ENCODE data around the gene OR2L8.

GRCh38 chr1:247948558-247948957, at the start of gene OR2L8:
- TF ChIP-seq CTCF (IDR thresholded peaks at IDR 0.05; ENCODE audit: low read depth, low read length, poor library complexity, severe bottlenecking) (no peak), EZH2phosphoT487 (IDR thresholded peaks at IDR 0.05; ENCODE audit: borderline replicate concordance, low read length) (no peak)
